NCI-H345 treated with DMSO at 0.1 percent for 48 hours (cell line): Measurements from ENCODE around the gene ATF7IP.
"Not testable (repeated sequence)": the region's sequence is repeated elsewhere in the genome, so short reads cannot be mapped to it uniquely, and the experiment has no call there.

Experiments
- DNase-seq: peaks from one replicate; lab custom pipeline; 2025; ENCODE audit not compliant: unreplicated experiment; lab: John Stamatoyannopoulos, UW

ATF7IP gene

DNA sequence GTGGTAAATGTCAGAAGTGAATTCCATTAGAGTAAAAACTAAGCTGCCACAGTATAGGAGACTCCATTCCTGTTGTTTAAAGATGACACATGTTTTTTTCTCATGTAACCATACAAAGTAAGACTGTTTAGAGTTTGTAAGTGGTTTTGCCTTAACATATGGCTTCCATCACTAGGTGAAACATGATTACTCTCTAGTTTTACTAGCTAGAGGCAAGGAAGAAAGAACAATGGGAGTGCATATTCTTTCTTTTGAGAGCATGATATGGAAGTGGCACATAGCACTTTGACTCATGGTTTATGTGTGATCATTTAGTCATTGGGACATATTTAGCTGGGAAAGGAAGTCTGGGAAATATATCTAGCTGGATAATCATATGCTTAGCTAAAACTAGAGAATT, 7.7 kb downstream of the ATF7IP start:
- DNase-seq, result no peak

DNA sequence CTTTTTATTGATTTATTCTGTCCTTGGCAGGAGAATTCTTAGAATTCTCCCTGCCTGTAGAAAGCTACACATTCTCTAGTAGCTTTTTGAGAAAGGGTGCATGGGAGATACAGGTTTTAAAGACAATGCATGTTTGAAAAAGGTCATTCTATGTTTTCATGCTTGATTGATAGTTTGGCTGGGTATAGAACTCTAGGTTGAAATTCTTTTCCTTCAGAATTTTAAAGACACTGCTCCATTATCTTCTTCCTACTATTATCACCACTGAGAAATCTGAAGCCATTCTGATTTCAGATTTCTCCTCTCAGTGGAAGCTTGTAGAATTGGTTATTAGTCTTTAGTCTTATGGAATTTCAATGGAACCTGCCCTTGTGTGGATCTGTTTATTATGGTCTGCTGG, 14.0 kb downstream of the ATF7IP start:
- no peak for DNase-seq

DNA sequence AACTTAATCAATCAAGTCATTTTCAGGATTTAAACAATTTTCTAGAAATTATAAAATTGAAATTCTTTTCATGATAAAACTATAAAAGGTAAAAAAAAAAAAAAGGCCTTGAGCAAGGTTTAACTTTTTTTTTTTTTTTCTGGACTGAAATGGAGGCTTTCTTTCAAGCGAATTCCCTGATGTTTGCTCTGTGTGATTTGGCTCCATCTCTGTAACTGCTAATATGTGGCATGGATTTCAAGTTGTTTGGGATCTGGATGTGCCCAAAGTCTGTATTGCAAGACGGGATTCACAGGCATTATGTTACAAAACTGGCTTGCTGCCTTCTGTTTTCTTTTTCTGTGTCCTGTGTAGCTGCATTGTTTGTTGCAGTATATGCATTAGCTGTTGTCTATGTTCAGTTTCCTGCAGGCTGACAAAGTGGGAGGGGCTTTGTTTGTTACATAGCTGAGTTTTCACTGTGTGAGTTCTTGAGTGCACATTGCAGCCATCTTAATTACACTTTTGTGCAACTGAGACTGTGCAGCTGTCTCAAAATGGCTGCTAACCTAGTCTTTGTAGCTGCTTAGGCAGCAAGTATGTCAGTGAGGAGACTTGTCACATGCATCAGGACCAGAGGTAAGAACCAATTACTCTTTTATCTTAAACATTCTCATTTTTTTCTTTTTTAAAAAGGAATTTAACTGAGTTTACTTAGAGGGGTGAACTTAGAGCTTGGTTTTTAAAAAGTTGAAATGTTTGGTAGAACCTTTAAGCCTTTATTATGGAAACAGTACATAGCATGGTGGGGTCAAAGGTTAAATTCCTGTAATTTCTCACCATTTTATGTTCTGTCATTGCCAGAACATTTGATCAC, 19.5 kb downstream of the ATF7IP start:
- DNase-seq, result peak; percentile 42

DNA sequence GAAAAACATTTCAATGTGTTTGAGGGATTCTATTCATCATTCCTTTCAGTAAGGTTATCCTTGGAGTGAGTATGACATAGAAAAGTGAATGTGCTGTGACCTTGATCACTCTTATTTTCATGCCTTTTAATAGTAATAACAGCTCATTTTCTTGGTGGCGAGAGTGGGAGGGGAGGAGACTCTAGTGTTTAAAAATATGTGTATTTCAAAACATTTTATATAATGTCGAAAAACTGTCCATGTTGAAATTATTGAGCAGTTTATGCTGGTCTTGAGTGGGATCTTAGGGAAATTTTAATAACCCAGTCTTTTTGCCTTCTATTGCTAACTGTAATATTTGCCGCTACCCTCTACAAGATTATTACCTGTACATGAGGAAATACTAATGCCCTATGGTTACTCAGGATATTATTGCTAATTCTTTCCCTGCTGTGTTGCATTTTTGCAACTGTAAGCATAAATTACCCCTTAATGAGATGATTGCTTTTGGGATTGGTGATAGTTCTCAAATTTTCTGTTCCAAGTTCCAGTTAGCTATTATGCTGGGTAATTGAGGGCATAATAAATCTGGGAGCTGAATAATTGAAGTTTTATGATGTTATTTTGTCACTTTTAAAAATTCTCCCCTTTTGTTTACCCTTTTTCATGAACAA, 21.9 kb downstream of the ATF7IP start:
- DNase-seq, result no peak

DNA sequence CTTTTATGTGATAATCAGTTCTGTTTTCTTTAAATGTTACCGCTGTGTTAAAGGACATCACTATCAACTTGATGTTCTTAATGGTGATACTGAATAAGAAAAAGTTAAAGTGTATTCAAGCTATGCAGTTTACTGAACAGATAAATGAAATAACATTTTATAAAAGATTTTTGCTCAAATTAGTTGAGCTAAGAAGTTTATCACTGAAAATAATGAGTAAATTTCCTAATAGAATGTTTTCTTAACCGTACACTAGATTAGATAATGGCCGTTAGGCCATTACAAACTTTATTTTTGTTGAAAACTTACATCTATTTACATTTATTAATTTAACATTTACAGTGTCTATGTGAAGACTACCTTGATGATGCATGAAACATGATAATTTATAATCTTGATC, 25.0 kb downstream of the ATF7IP start:
- DNase-seq, result no peak

DNA sequence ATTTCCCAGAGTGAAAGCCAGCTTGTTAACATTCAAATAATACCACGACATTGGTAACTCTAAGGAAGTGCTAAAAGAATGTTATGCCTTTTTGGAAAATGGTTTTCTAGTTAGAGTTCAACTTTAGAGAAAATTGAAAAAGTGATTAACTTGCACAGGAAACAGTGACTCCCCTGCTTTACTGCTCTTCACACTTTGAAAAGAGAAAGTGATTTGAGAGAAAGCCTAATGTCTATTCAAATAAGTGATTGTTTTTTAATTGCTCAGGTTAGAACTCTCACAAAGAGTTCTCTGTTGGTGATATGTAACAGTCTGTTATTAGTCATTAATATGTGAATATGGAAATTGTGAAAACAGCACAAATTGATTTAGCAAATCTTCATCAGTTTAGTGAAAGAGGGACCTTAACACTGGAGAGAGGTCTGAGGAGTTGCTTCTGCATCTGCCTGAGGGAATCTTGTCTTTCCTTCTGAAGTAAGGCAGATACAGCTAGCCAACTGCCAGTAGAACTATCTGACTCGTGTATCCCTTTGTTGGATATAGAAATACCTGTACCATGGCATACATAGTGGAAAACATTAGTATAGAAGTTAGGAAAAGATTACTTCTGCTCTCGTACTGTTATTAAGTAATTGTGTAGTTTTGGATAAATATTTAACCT, 25.5 kb downstream of the ATF7IP start:
- no peak for DNase-seq

- no peak for DNase-seq
Measured at GRCh38 chr12:14393751-14394150, 28.3 kb downstream of the ATF7IP start.

DNA sequence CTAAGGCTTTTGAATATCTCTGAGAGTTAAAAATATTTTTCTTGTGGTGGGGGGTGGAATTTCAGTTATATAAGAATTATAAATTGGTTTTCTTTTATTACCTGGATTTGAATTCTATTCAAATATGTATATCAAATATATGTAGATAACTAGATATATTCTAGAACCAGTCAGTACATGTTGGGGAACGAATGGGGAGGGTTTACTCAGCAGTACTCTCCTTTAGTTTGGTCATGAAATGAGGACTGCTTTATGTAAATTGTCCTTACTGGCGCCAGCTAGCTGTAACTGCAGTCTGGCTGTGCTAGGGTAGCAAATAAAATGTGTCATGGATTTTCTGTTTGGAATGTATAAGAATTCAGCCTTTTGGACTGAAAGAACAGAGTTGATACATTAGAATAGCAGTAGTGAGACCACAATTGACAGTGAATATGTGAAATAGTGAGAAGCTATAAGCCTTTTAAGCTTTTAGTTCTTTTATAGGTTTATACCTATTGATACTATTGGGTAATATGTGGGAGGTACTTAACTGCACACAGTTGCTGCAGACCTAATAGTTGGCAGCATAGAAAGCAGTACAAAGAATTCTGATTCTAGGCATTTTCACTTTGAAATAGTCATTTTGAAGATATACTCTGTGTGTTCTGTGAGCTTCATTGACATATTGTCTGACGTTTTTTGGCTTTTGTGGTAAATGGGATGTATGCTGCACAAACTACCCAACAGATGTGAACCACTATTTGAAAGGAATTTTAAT, 29.0 kb downstream of the ATF7IP start:
- peak; percentile 27 for DNase-seq

DNA sequence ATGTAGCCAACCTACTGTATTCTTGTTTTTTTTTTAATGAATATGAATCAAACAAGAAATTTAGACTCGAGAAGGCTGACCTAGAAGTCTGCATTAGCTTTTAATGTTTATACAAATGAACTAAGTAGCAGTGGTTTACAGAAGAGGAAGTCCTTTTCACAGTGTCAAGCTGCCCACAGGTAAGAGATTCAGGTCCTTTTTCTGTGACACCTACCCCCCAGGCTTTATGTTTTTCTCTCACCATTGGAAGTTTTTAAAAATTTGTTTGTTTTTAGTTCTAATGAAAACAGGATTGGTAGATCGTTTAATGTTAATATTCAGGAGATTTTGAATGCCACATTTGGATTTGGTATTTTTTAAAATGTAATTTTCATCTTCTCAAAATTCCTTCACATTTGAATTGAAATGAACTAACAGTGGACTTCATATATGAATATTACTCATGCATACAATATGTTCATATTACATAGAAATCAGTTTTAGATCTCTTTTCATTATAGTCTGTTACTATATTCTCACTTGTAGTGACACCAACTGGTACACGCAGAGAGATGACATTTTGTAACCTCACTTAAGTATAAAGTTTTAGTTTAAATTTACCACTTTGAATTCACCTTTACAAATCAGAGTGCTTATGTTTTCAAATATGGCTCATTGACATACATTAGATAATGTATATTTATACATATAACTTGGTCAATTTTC, 29.7 kb downstream of the ATF7IP start:
- no peak for DNase-seq

- no peak for DNase-seq
Measured at GRCh38 chr12:14396071-14396470, 30.6 kb downstream of the ATF7IP start.

DNA sequence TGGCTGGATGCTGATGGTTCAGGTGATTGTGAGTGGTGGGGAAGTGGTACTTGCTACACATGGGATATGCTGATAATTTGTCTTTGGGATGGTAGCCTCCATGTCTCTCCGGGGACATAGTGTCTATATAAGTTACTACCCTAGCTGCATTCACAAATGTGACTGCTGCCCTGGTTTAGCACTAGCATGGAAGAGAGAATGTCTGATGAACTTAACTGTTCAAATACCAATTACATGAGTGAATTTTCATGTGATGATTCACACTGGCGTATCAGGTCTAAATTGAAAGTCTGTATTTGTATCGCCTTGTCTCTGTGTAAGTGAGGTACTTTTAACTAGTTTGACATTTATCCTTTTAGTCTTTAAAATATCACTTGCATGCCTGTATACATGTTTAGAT, 34.4 kb downstream of the ATF7IP start:
- DNase-seq, result no peak

- no peak for DNase-seq
Measured at GRCh38 chr12:14400599-14400998, 35.1 kb downstream of the ATF7IP start.

DNA sequence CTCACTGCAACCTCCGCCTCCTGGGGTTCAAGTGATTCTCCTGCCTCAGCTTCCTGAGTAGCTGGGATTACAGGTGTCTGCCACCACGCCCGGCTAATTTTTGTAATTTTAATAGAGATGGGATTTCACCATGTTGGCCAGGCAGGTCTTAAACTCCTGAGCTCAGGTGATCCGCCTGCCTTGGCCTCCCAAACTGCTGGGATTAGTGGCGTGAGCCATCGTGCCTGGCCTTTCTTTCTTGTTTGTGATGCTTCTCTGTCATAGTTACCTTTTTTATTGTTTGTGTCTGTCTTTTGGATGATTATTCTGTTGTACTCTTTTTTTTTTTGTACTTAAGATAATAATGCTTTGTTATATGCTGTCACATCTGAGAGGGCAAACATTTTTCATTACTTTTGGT, 35.8 kb downstream of the ATF7IP start:
- DNase-seq, result not testable (repeated sequence)

DNA sequence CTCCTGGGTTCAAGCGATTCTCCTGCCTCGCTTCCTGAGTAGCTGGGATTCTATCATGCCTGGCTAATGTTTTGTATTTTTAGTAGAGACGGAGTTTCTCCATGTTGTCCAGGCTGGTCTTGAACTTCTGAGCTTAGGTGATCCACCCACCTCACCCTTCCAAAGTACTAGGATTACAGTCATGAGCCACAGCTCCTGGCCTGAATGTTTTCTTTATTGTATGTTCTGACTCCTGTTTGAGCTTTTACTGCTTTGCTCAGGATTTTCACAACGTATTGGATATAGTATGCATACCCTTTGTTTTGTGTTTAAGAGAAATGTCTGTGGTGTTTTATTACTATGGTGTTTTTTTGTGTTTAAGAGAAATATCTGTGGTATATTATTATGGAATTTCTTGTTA, 37.2 kb downstream of the ATF7IP start:
- DNase-seq, result no peak

DNA sequence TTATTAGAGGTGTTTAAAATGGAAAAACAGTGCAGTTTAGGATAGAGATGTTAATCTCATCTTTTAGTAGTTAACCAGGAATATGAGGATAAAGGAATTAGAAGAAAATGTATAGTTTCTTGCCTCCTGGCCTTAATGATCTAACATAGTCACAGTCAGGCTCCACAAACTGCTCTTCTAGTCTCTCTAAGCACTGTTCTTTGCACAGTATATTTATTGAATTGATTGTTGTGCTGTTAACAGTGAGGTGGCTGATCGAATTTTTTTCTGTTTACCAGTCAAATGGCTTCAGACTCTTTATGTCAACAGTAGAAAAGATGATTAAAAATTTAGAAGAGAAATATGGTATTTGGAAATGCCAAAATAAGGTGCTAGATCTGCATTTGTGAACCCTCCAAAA, 37.8 kb downstream of the ATF7IP start:
- DNase-seq, result peak; percentile 58

- DNase-seq, result peak; percentile 90
Measured at GRCh38 chr12:14403711-14404196, 38.3 kb downstream of the ATF7IP start.

GRCh38 chr12:14405407-14405806, 39.9 kb downstream of the ATF7IP start:
- not testable (repeated sequence) for DNase-seq

GRCh38 chr12:14408208-14408607, 42.7 kb downstream of the ATF7IP start:
- no peak for DNase-seq

DNA sequence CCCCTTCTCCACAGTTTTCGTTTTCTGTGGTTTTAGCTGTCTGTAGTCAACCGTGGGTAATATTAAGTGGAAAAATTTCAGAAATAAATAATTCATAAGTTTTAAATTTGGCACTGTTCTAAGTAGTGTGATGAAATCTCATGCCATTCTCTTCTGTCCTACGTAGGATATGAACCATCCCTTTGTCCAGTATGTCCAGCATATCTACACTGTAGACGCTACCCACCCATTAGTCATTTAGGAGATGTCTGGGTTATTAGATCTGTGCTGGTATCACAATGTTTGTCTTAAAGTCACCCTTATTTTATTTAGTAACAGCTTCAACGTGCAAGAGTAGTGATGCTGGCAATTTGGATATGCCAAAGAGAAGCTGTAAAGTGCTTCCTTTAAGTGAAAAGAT, 44.7 kb downstream of the ATF7IP start:
- no peak for DNase-seq

- no peak for DNase-seq
Measured at GRCh38 chr12:14410841-14411569, 45.5 kb downstream of the ATF7IP start.
